ENCODE data around the gene C2orf49.

DNA sequence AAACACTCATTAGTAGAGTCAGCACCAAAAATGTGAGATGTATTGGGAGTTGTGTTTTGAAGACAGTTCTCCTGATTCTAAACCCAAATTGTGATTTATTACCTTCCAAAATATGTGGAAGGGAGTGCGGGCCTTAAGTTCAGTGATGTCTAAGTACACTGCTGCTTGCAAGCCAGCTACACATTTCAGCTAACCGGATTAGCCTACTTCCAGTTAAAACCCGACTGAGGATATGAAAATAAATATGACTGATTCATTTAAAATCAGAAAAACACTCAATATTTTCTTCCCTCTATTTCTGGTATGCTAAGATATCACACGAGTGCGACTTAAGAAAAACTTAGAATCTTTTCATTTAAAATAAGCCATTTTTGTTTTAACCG, 60.6 kb downstream of the C2orf49 start:
- TF ChIP-seq POLR2AphosphoS5 (IDR thresholded peaks at IDR 0.05; ENCODE audit: low read depth, low read length) (no peak), TAF1 (IDR thresholded peaks at IDR 0.05; ENCODE audit: borderline replicate concordance, low read depth, low read length) (no peak)

Measured in GM12892 (cell line).